Measurements from ENCODE around the gene EVC.

DNA sequence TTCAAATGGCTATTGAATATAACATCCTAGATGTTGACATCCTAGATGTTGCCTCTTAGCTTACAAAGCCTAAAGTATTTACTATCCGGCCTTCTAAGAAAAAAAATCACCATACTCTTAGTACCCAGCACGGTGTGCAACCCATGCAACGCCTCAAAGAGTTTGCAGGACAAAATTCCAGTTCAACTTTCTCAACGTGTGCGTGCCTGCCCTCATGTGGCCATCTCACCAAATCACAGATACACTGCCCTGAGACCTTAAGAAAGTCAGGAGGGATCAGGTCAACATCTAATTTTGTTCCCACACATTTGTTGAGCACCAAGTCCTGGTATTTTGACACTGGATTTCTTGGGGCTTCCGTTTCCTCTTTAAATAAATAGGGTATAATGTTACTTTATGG, 113.6 kb downstream of the EVC start:
- TF ChIP-seq POLR2A (IDR thresholded peaks at IDR 0.05; ENCODE audit: low read depth, low read length): no peak
- TF ChIP-seq, protein P1, sequence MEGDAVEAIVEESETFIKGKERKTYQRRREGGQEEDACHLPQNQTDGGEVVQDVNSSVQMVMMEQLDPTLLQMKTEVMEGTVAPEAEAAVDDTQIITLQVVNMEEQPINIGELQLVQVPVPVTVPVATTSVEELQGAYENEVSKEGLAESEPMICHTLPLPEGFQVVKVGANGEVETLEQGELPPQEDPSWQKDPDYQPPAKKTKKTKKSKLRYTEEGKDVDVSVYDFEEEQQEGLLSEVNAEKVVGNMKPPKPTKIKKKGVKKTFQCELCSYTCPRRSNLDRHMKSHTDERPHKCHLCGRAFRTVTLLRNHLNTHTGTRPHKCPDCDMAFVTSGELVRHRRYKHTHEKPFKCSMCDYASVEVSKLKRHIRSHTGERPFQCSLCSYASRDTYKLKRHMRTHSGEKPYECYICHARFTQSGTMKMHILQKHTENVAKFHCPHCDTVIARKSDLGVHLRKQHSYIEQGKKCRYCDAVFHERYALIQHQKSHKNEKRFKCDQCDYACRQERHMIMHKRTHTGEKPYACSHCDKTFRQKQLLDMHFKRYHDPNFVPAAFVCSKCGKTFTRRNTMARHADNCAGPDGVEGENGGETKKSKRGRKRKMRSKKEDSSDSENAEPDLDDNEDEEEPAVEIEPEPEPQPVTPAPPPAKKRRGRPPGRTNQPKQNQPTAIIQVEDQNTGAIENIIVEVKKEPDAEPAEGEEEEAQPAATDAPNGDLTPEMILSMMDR (conservative IDR thresholded peaks at IDR 0.05; ENCODE audit: low read depth, low read length): peak; percentile 46
- TF ChIP-seq, protein P2, sequence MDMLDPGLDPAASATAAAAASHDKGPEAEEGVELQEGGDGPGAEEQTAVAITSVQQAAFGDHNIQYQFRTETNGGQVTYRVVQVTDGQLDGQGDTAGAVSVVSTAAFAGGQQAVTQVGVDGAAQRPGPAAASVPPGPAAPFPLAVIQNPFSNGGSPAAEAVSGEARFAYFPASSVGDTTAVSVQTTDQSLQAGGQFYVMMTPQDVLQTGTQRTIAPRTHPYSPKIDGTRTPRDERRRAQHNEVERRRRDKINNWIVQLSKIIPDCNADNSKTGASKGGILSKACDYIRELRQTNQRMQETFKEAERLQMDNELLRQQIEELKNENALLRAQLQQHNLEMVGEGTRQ (IDR thresholded peaks at IDR 0.05; ENCODE audit: low read depth, low read length): 0 out of 2 replicates have a peak, but pooled peaks have one; percentile 9
- peak; percentile 44 for TF ChIP-seq RAD21 (IDR thresholded peaks at IDR 0.05; ENCODE audit: low read length)
- TF ChIP-seq MXI1 (IDR thresholded peaks at IDR 0.05; ENCODE audit: borderline replicate concordance, low read depth, low read length): no peak
- TF ChIP-seq, protein P3, sequence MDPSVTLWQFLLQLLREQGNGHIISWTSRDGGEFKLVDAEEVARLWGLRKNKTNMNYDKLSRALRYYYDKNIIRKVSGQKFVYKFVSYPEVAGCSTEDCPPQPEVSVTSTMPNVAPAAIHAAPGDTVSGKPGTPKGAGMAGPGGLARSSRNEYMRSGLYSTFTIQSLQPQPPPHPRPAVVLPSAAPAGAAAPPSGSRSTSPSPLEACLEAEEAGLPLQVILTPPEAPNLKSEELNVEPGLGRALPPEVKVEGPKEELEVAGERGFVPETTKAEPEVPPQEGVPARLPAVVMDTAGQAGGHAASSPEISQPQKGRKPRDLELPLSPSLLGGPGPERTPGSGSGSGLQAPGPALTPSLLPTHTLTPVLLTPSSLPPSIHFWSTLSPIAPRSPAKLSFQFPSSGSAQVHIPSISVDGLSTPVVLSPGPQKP (IDR thresholded peaks at IDR 0.05; ENCODE audit: borderline replicate concordance, low read depth, low read length): no peak
- TF ChIP-seq RCOR1 (IDR thresholded peaks at IDR 0.05; ENCODE audit: insufficient replicate concordance, low read length): no peak
- TF ChIP-seq MAZ (IDR thresholded peaks at IDR 0.05; ENCODE audit: borderline replicate concordance, low read depth, low read length): no peak
- TF ChIP-seq BHLHE40 (IDR thresholded peaks at IDR 0.05; ENCODE audit: low read depth, low read length): no peak
- TF ChIP-seq CEBPB (IDR thresholded peaks at IDR 0.05; ENCODE audit: low read depth, low read length): no peak
- TF ChIP-seq SMC3 (IDR thresholded peaks at IDR 0.05; ENCODE audit: low read depth, low read length): peak; percentile 20; the same call in 1 of the 2 replicates

All from IMR-90 (cell line).